GM21447 (cell line): ENCODE data around the gene BZW2.

ENCODE experiments used
- ATAC-seq: cut with Tn5 transposase; IDR thresholded peaks from one replicate; pipeline ENCODE4 v1.9.1; 2021; ENCODE audit not compliant: unreplicated experiment

Gene BZW2

GRCh38 chr7:16712916-16713315 lies 66.9 kb downstream of the BZW2 start:
- no peak for ATAC-seq

- ATAC-seq = no peak
These were observed 69.9 kb downstream of the BZW2 start for GRCh38 chr7:16715928-16716327.

- ATAC-seq = no peak
These were observed 72.2 kb downstream of the BZW2 start for GRCh38 chr7:16718111-16718656.

GRCh38 chr7:16719699-16720098 lies 73.7 kb downstream of the BZW2 start:
- no peak for ATAC-seq

- ATAC-seq = no peak
These were observed 75.6 kb downstream of the BZW2 start for GRCh38 chr7:16721541-16721940.

- no peak for ATAC-seq
These were observed 78.4 kb downstream of the BZW2 start for GRCh38 chr7:16724344-16724743.

GRCh38 chr7:16726189-16726588 lies 80.2 kb downstream of the BZW2 start:
- no peak for ATAC-seq

- no peak for ATAC-seq
These were observed 81.8 kb downstream of the BZW2 start for GRCh38 chr7:16727736-16728135.

- ATAC-seq = no peak
These were observed 82.8 kb downstream of the BZW2 start for GRCh38 chr7:16728811-16729210.

- ATAC-seq = no peak
These were observed 83.6 kb downstream of the BZW2 start for GRCh38 chr7:16729541-16729940.

GRCh38 chr7:16730937-16731336 lies 85.0 kb downstream of the BZW2 start:
- no peak for ATAC-seq

GRCh38 chr7:16732828-16733227 lies 86.8 kb downstream of the BZW2 start:
- no peak for ATAC-seq

- no peak for ATAC-seq
These were observed 88.3 kb downstream of the BZW2 start for GRCh38 chr7:16734148-16734726.

- ATAC-seq = no peak
These were observed 89.0 kb downstream of the BZW2 start for GRCh38 chr7:16735020-16735419.

- ATAC-seq = no peak
These were observed 92.2 kb downstream of the BZW2 start for GRCh38 chr7:16738011-16738688.

GRCh38 chr7:16739863-16740622 lies 94.1 kb downstream of the BZW2 start:
- no peak for ATAC-seq

GRCh38 chr7:16740623-16740953 lies 94.6 kb downstream of the BZW2 start:
- ATAC-seq = no peak

GRCh38 chr7:16740996-16741395 lies 95.0 kb downstream of the BZW2 start:
- ATAC-seq = no peak

GRCh38 chr7:16741676-16742075 lies 95.7 kb downstream of the BZW2 start:
- no peak for ATAC-seq

GRCh38 chr7:16742547-16742946 lies 96.6 kb downstream of the BZW2 start:
- no peak for ATAC-seq

- no peak for ATAC-seq
These were observed 97.3 kb downstream of the BZW2 start for GRCh38 chr7:16743236-16743635.
